HG03139 (cell line): Measurements from ENCODE around the gene CCDC85C.

Experiments
- ATAC-seq: cut with Tn5 transposase; IDR thresholded peaks from one replicate; pipeline ENCODE4 v1.9.1; 2021; ENCODE audit not compliant: unreplicated experiment

Gene CCDC85C

GRCh38 chr14:99590746-99591555 lies 13.1 kb downstream of the CCDC85C start:
- no peak for ATAC-seq

GRCh38 chr14:99589651-99590530 lies 14.1 kb downstream of the CCDC85C start:
- ATAC-seq = no peak

DNA sequence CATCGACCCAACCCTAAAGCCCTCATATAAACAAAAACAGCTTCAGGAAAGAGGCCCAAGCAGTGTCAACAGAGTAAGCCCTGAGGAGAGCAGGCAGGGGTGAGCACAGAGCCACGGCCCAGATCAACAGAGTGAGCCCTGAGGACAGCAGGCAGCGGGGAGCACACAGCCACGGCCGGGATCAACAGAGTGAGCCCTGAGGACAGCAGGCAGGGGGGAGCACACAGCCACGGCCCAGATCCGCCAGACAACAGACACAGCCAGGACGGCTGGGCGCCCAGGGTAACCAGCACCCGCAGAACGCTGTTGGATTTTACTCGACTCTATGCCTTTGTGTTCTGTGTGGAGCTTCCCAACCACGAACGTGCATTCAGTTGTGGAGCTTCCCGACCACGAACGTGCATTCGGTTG lies 15.0 kb downstream of the CCDC85C start:
- ATAC-seq = no peak

GRCh38 chr14:99587460-99588278 lies 16.3 kb downstream of the CCDC85C start:
- no peak for ATAC-seq

DNA sequence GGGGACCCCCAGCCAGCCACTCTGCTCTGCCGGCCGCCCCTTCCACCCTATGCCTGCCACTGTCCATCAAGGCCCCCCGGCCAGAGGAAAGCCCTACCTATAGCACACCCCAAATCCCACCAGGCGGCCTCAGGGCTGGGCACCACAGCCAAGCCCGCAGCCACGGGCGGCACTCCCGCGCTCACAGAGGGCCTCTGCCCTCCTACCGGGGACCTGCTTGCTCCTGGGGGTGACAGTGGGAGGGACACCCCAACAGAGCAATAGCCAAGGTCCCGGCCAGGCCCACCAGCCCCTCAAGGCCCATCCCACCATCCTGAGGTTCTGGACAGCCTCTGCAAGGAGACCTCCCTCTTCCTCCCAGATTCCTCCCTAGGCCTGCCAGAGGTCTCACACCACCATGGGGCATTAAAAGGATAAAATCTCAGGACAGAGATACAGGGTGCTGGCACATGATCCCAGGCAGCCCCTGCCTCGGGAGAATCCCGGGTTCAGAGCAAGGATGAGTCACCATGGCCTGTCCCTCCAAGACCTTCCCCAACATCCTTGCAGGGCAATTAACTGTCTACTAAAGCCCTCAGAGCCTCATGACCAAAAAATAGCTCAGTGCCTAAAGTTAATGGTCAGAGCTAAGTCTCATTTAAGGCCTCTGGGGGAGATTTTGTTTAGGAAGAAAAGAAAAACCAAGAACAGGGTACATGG lies 17.1 kb downstream of the CCDC85C start:
- ATAC-seq = no peak

GRCh38 chr14:99586054-99586760 lies 17.8 kb downstream of the CCDC85C start:
- ATAC-seq = no peak

- ATAC-seq = no peak
Observed at GRCh38 chr14:99584823-99585222, 19.2 kb downstream of the CCDC85C start.

DNA sequence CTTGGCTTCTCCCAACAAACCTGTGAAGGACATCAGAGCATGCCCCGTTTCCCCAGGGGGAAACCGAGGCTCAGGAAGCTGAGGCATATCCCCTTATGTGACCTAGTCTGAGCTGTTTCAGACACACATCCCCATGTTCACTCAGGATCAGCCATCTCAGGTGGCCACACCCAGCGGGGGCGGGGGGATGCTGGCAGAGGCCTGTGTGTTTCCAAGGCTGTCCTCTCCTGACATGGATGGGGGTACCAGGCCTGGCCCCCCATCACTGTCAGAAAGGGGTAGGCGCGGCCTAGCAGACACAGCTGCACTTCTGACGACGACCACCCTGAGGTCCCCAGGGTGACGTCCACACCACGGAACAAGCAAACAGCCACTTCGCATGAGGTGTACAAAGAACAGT lies 22.1 kb downstream of the CCDC85C start:
- ATAC-seq = no peak

GRCh38 chr14:99581374-99581773 lies 22.6 kb downstream of the CCDC85C start:
- no peak for ATAC-seq

- ATAC-seq = no peak
Observed at GRCh38 chr14:99579903-99580571, 24.0 kb downstream of the CCDC85C start.

GRCh38 chr14:99579120-99579836 lies 24.7 kb downstream of the CCDC85C start:
- ATAC-seq = no peak

GRCh38 chr14:99578541-99579101 lies 25.4 kb downstream of the CCDC85C start:
- ATAC-seq = no peak

DNA sequence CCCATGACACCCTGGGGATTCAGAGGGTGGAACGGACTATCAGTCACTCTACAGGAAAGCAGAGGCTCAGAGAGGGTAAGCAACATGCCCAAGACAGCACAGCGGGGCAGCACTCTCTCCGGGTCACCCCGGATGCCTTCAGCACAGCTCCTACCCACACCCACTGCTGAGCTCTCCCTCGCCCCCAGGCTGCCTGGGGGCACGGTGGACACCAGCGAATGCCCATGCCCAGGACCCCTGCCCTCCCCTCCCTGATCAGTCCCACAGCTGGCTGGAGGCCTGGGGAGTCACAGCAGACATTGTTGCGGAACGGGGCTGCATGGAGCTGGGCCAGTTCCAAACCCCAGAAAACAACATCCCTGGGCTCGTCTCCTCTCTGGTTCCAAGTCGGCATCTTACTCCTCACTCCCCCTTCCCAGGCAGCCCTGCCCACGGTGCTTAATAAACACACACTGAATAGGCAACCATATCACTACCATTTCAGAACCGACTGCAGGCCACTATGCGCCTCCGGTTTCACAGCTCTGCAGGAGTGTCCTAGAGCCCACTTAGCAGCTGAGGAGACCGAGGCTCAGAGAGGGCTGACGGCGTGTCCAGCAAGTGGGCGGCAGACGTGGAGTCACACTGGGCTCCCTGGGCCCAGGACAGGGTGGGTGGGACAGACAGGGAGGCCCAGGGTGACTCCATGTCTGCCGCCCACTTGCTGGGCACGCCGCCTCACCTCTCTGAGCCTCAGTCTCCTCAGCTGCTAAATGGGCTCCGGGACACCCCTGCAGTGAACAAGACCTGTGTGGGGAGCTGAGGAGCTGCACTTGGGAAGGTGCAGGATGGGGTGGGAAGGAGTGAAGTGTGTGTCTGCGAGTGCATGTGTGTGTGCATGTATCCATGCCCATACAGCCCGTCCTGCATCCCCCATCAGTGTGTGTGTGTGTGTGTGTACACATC lies 27.0 kb downstream of the CCDC85C start:
- no peak for ATAC-seq

GRCh38 chr14:99576304-99576703 lies 27.7 kb downstream of the CCDC85C start:
- no peak for ATAC-seq

GRCh38 chr14:99575043-99576023 lies 28.7 kb downstream of the CCDC85C start:
- no peak for ATAC-seq
